Urinary bladder (tissue), 4 donors: ENCODE data around the gene CES2. TPM values are rescaled to one million over a fixed set of nuclear protein-coding genes. Genes with fewer than 3 reads are reported as not detected.
"Not testable (repeated sequence)": the region's sequence is repeated elsewhere in the genome, so short reads cannot be mapped to it uniquely, and the experiment has no call there.

Source experiments
- DNase-seq: peaks from one replicate; pipeline ENCODE4 v3.0.0-alpha.2; 2015; ENCODE audit errors: extremely low spot score
- H3K27ac ChIP-seq: one replicate; pipeline ENCODE4 v1.5.1; 2013; ENCODE audit warnings: low read depth, mild to moderate bottlenecking, moderate library complexity
- H3K36me3 ChIP-seq: one replicate; pipeline ENCODE4 v1.6.1; 2013; ENCODE audit warnings: mild to moderate bottlenecking, moderate library complexity; ENCODE audit not compliant: insufficient read depth
- H3K4me1 ChIP-seq: one replicate; pipeline ENCODE4 v1.6.1; 2013; ENCODE audit warnings: mild to moderate bottlenecking, moderate library complexity; ENCODE audit not compliant: insufficient read depth
- H3K4me3 ChIP-seq: one replicate; pipeline ENCODE4 v1.5.1; 2013; ENCODE audit warnings: low read depth, low read length
- WGBS: extraction: QIAGEN DNeasy Blood & Tissue Kit; methylation state at CpG from one replicate; pipeline ENCODE4 v1.1.7; 2013; 5-methylcytosine and 5-hydroxymethylcytosine counted together
- polyA plus RNA-seq: library from polyadenylated mRNA; stranded (reverse); fragments of 200-250 nt; gene quantifications from one replicate; pipeline ENCODE4 v1.2.3, GENCODE V29; 2013
- total RNA-seq: library from RNA; depleted of rRNA; stranded (reverse); fragments of >200 nt; gene quantifications from one replicate; pipeline ENCODE4 v1.2.3, GENCODE V29; 2014
- donor health status: healthy with polysubstance abuse.
- donor health status: healthy.

Gene CES2
- total and polyA plus RNA-seq, 2 donors = 12.9 to 32.5 TPM

GRCh38 chr16:66970775-66971720 lies 35.7 kb downstream of the CES2 start:
- no peak for DNase-seq
- H3K4me1 ChIP-seq = no peaks in the 10 kb centered on the region
- no peak overlapping the region for H3K27ac ChIP-seq
- H3K36me3 ChIP-seq = no peaks in the 10 kb centered on the region
- H3K4me3 ChIP-seq = no peak overlapping the region
- 73% methylated on average over 10 of the region's 10 CpGs for WGBS

GRCh38 chr16:66972983-66973382 lies 37.7 kb downstream of the CES2 start:
- 78% methylated on average over 9 of the region's 9 CpGs for WGBS
- H3K36me3 ChIP-seq = no peaks in the 10 kb centered on the region
- H3K4me1 ChIP-seq = no peaks in the 10 kb centered on the region
- no peak overlapping the region for H3K4me3 ChIP-seq
- no peak for DNase-seq
- no peak overlapping the region for H3K27ac ChIP-seq

- no peak for DNase-seq
- no peaks in the 10 kb centered on the region for H3K4me1 ChIP-seq
- 91% methylated on average over 6 of the region's 6 CpGs for WGBS
- no peak overlapping the region for H3K27ac ChIP-seq
- H3K4me3 ChIP-seq = no peak overlapping the region
- no peaks in the 10 kb centered on the region for H3K36me3 ChIP-seq
Observed at GRCh38 chr16:66973716-66974115, 38.4 kb downstream of the CES2 start.

DNA sequence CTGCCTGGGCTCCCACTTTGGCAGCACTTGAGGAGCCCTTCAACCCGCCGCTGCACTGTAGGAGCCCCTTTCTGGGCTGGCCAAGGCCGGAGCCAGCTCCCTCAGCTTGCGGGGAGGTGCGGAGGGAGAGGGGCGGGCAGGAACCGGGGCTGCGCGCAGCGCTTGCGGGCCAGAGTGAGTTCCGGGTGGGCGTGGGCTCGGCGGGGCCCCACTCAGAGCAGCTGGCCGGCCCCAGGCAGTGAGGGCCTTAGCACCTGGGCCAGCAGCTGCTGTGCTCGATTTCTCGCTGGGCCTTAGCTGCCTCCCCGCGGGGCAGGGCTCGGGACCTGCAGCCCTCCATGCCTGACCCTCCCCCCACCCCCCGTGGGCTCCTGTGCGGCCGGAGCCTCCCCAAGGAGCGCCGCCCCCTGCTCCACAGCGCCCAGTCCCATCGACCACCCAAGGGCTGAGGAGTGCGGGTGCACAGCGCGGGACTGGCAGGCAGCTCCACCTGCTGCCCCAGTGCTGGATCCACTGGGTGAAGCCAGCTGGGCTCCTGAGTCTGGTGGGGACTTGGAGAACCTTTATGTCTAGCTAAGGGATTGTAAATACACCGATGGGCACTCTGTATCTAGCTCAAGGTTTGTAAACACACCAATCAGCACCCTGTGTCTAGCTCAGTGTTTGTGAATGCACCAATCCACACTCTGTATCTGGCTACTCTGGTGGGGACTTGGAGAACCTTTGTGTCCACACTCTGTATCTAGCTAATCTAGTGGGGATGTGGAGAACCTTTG lies 39.0 kb downstream of the CES2 start:
- not testable (repeated sequence) for DNase-seq, H3K36me3 ChIP-seq, H3K27ac ChIP-seq, H3K4me3 ChIP-seq, H3K4me1 ChIP-seq
- WGBS = 93% methylated on average over 32 of the region's 32 CpGs

- not testable (repeated sequence) for DNase-seq, H3K4me1 ChIP-seq, H3K4me3 ChIP-seq, H3K36me3 ChIP-seq, H3K27ac ChIP-seq
- 51% methylated on average over 11 of the region's 11 CpGs for WGBS
Observed at GRCh38 chr16:66974932-66975246, 39.6 kb downstream of the CES2 start.

GRCh38 chr16:66975302-66975893 lies 40.1 kb downstream of the CES2 start:
- no peak for DNase-seq
- H3K4me1 ChIP-seq = no peaks in the 10 kb centered on the region
- H3K36me3 ChIP-seq = no peaks in the 10 kb centered on the region
- H3K27ac ChIP-seq = no peak overlapping the region
- 86% methylated on average over 14 of the region's 14 CpGs for WGBS
- no peak overlapping the region for H3K4me3 ChIP-seq

GRCh38 chr16:66976746-66977145 lies 41.4 kb downstream of the CES2 start:
- Histone ChIP-seq H3K4me3 (no peak overlapping the region), H3K4me1 (no peaks in the 10 kb centered on the region), H3K27ac (no peak overlapping the region), H3K36me3 (no peaks in the 10 kb centered on the region)
- WGBS = 36% methylated on average over 13 of the region's 13 CpGs
- no peak for DNase-seq

- H3K27ac ChIP-seq = no peak overlapping the region
- no peaks in the 10 kb centered on the region for H3K4me1 ChIP-seq
- no peak for DNase-seq
- WGBS = 30% methylated on average over 15 of the region's 15 CpGs
- H3K36me3 ChIP-seq = no peaks in the 10 kb centered on the region
- H3K4me3 ChIP-seq = no peak overlapping the region
Observed at GRCh38 chr16:66977341-66978113, 42.2 kb downstream of the CES2 start.

DNA sequence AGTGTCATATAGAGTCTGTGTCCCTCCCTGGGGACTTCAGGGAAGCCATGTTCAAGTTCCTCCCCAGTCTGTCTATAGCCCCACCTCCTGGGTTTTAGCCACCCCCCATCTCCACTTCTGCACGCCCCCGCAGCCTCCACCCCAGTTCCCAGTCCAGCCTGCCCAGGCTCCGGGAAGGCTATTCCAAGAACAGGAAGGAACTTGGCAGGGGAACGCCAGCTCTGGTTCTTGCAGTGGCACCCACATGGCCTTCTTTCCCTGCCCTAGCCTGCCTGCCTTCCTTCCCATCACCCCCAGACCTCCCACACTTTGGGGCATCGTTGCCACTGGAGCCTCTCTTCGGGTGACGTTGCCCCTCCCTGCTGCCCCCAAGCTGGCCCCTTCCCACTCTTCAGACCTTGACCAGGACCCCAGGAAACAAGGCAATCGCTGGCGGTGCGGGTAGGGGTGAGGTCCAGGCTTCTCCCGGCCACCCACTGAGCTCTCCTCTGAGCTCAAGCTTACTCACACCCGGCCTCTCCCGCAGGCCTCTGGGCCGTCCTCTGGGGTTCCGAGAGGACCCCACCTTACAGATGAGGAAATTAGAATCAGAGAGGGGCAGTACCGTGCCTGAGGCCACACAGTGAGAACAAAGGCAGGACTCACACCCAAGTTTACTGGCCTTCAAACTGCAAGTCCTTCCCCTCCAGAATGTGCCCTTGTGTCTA lies 43.8 kb downstream of the CES2 start:
- Histone ChIP-seq H3K4me3 (no peak overlapping the region), H3K36me3 (no peaks in the 10 kb centered on the region), H3K4me1 (no peaks in the 10 kb centered on the region), H3K27ac (no peak overlapping the region)
- no peak for DNase-seq
- 55% methylated on average over 16 of the region's 16 CpGs for WGBS

DNA sequence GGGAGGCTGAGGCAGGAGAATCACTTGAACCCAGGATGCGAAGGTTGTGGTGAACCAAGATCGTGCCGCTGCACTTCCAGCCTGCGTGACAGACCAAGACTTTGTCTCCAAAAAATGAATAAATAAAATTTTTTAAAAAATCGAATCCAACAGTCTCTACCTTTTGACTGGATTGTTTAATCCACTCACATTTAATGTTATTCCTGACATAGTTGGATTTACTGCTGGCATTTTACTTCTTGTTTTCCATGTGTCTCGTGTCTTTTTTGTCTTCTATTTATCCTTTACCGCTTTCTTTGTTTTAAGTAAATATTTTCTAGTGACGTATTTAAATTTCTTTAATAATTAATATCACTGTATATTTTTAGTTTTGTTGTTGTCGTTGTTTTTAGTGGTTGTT lies 47.7 kb downstream of the CES2 start:
- no peak overlapping the region for H3K27ac ChIP-seq
- DNase-seq = no peak
- no peaks in the 10 kb centered on the region for H3K36me3 ChIP-seq
- H3K4me3 ChIP-seq = no peak overlapping the region
- H3K4me1 ChIP-seq = no peaks in the 10 kb centered on the region
- WGBS = 93% methylated on average over 9 of the region's 9 CpGs

GRCh38 chr16:66984892-66985311 lies 49.6 kb downstream of the CES2 start:
- H3K27ac ChIP-seq = no peak overlapping the region
- no peaks in the 10 kb centered on the region for H3K4me1 ChIP-seq
- DNase-seq = no peak
- no peak overlapping the region for H3K4me3 ChIP-seq
- no peaks in the 10 kb centered on the region for H3K36me3 ChIP-seq
- 89% methylated on average over 4 of the region's 4 CpGs for WGBS

- Histone ChIP-seq H3K4me3 (no peak overlapping the region), H3K4me1 (no peaks in the 10 kb centered on the region), H3K27ac (no peak overlapping the region), H3K36me3 (no peaks in the 10 kb centered on the region)
- DNase-seq = no peak
- WGBS = 91% methylated on average over 6 of the region's 6 CpGs
Observed at GRCh38 chr16:66986559-66986958, 51.2 kb downstream of the CES2 start.
